Right lobe of liver (tissue), 6 donors: Measurements from ENCODE around the gene FBL. TPM values are rescaled to one million over a fixed set of nuclear protein-coding genes. Genes with fewer than 3 reads are reported as not detected.
"Not testable (repeated sequence)": the region's sequence is repeated elsewhere in the genome, so short reads cannot be mapped to it uniquely, and the experiment has no call there.

Source experiments
- ATAC-seq, 4 donors: fragments of 200-7000 bp; cut with Tn5 transposase; one replicate each; pipeline ENCODE4 v1.9.1; 2020; ENCODE audit warnings: mild to moderate bottlenecking in 4 of 4, moderate library complexity in 4 of 4
- DNase-seq, 3 donors: peaks; one replicate each; pipeline ENCODE4 v3.0.0-alpha.2; 2020
- H3K27ac ChIP-seq, 3 donors: fragments of 200-600 bp; one replicate each; pipeline ENCODE4 v1.8.0; 2022
- H3K27me3 ChIP-seq, 2 donors: fragments of 200-600 bp; one replicate each; pipeline ENCODE4 v1.8.0; 2022
- H3K36me3 ChIP-seq, 4 donors: fragments of 200-600 bp; sonication (generic) in 1 of 4; one replicate each; pipeline versions ENCODE4 v1.5.1 to v1.8.0; 2017 to 2022; ENCODE audit warnings: control low read depth in 1 of 4
- H3K4me1 ChIP-seq, 4 donors: fragments of 200-600 bp; sonication (generic) in 1 of 4; one replicate each; pipeline versions ENCODE4 v1.5.1 to v1.8.0; 2017 to 2022; ENCODE audit warnings: control low read depth in 1 of 4
- H3K4me3 ChIP-seq, 3 donors: fragments of 200-600 bp; one replicate each; pipeline ENCODE4 v1.8.0; 2022
- H3K9me3 ChIP-seq, 4 donors: fragments of 200-600 bp; sonication (generic) in 1 of 4; one replicate each; pipeline versions ENCODE4 v1.5.1 to v1.8.0; 2017 to 2022; ENCODE audit warnings: control low read depth in 1 of 4
- POLR2A ChIP-seq: fragments of 450-650 bp; IDR thresholded peaks from one replicate; pipeline ENCODE4 v1.6.1; 2017; ENCODE audit warnings: antibody characterized with exemption, mild to moderate bottlenecking
- WGBS: methylation state at CpG from one replicate; pipeline ENCODE4 v1.1.6; 2018; ENCODE audit warnings: low coverage, low lambda C conversion rate; ENCODE audit not compliant: insufficient coverage; ENCODE audit errors: missing lambda C conversion rate; 5-methylcytosine and 5-hydroxymethylcytosine counted together
- intact Hi-C, 2 donors: fragments of 100-400 bp; cut with DNase I; formaldehyde crosslinking; loops; one replicate each; pipeline versions ENCODE4 v1.11.2 to v1.14.1; 2022
- total RNA-seq, 6 experiments: library from RNA; depleted of rRNA in 2 of 6; stranded (reverse); fragments of >200 nt in 2 of 6; fragmentation: NEBNext Ultra II Directional in 3 of 6; extraction: Animal tissue kit (Norgen Biotek cat#: 25700) in 3 of 6; gene quantifications; one replicate each; pipeline versions ENCODE4 v1.1.0 to v1.2.4, GENCODE V29; 2016 to 2023
- TF ChIP-seq, protein P1 (sequence below), 4 donors: fragments of 200-600 bp in 3 of 4; fragments of 450-650 bp in 1 of 4; IDR thresholded peaks; one replicate each; pipeline versions ENCODE4 v1.5.1 to v1.8.0; 2016 to 2022; ENCODE audit warnings: antibody characterized with exemption in 4 of 4, mild to moderate bottlenecking in 2 of 4
- donor health status: DM: no; HTN: yes; CAD: no.
- donor health status: DM: no; HTN: no; CAD: no.
- donor health status: DM: no; HTN: no; CAD: no.
- donor health status: DM: no; HTN: yes; CAD: no.
- donor health status: DM: no; HTN: yes; CAD: no.

FBL gene
- total RNA-seq, 6 experiments from 2014 or later = 46.1 to 76.2 (median 51.4) TPM

DNA sequence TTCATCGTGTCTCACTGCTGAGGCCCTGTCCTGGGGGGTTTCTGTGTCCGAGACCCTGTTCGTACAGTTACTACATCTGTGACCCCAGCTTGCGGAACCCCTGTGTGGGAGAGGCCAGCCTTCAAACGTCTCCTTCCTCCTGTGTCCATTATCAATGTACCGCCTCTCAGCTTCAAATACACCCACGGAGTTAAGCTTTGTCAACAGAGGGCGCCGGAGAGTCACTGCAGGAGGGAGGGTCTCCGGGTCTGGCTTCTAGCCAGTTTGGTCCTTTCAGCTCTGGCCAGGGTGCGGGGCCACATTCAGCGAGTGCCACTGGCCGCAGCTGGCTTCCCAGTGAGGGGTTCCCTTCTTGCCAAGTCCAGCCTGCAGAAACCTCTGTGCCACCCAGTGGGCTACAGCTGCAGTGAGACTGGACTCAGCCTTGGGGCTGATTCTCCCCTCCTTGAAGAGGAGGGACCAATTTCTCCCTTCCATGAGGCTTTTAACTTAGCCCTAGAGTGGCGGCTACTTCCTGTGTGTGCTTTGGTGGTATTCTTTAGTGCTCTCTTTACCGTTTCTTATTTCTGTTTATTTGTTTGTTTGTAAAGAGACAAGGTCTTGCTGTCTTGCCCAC, 35.4 kb upstream of the FBL start:
- H3K36me3 ChIP-seq, H3K27me3 ChIP-seq, intact Hi-C loops, DNase-seq, H3K4me3 ChIP-seq, H3K9me3 ChIP-seq, H3K27ac ChIP-seq, H3K4me1 ChIP-seq: not testable (repeated sequence)
- TF ChIP-seq, protein P1, sequence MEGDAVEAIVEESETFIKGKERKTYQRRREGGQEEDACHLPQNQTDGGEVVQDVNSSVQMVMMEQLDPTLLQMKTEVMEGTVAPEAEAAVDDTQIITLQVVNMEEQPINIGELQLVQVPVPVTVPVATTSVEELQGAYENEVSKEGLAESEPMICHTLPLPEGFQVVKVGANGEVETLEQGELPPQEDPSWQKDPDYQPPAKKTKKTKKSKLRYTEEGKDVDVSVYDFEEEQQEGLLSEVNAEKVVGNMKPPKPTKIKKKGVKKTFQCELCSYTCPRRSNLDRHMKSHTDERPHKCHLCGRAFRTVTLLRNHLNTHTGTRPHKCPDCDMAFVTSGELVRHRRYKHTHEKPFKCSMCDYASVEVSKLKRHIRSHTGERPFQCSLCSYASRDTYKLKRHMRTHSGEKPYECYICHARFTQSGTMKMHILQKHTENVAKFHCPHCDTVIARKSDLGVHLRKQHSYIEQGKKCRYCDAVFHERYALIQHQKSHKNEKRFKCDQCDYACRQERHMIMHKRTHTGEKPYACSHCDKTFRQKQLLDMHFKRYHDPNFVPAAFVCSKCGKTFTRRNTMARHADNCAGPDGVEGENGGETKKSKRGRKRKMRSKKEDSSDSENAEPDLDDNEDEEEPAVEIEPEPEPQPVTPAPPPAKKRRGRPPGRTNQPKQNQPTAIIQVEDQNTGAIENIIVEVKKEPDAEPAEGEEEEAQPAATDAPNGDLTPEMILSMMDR (IDR thresholded peaks at IDR 0.05) = peak in 1 of 4 donors; percentile 16
- 12% methylated on average over 9 of the region's 15 CpGs for WGBS
- ATAC-seq = peak; percentile 61 to 88 (median 79)

DNA sequence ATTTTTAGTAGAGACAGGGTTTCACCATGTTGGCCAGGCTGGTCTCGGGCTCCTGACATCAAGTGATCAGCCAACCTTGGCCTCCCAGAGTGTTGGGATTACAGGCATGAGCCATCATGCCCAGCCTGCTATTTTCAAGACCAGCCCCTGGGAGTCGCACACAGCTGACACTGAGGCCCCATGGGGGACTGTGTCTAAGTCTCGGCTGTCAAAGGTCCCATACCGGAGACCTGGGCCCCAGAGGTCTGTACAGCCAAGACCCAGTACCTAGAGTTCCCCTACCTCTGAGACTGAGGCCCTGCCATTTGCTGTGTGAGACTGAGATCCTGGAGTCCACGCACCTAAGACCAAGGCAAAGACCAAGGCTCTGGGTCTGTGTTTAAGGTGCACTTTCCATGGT, 34.1 kb upstream of the FBL start:
- ATAC-seq, DNase-seq, H3K4me3 ChIP-seq, intact Hi-C loops, H3K4me1 ChIP-seq, H3K27me3 ChIP-seq, H3K27ac ChIP-seq, H3K36me3 ChIP-seq, H3K9me3 ChIP-seq: not testable (repeated sequence)
- WGBS = 66% methylated on average over 3 of the region's 5 CpGs

DNA sequence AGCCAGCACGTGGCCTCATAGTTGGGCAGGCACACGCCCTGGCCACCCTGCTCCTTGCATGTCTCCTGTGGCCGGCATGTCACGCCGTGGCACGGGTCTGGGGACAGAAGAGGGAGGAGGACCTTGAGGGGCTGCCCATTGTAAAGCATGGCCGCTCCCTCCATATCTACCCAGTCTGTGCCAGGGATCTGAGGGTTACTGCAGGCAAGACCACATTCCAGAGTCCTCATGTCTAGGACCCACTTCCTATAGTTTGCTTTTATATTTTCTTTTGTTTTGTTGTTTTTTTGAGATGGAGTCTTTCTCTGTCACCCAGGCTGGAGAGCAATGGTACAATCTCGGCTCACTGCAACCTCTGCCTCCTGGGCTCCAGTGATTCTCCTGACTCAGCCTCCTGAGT, 33.6 kb upstream of the FBL start:
- H3K4me3 ChIP-seq, H3K27me3 ChIP-seq, intact Hi-C loops, DNase-seq, H3K4me1 ChIP-seq, ATAC-seq, H3K27ac ChIP-seq, H3K9me3 ChIP-seq, H3K36me3 ChIP-seq: not testable (repeated sequence)
- 100% methylated on average over 1 of the region's 8 CpGs for WGBS

DNA sequence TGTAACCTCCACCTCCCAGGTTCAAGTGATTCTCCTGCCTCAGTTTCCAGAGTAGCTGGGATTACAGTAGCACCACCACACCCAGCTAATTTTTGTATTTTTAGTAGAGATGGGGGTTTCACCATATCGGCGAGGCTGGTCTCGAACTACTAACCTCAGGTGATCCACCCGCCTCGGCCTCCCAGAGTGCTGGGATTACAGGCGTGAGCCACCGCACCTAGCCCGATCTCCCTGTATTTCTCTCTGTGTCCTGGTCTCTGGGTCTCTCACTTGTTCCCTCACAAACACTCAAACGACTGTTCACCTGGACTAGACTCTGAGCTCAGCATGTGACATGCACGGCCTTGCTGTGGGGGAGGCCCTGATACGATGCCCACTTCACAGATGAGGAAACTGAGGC, 32.7 kb upstream of the FBL start:
- H3K9me3 ChIP-seq, H3K27me3 ChIP-seq, ATAC-seq, intact Hi-C loops, H3K4me1 ChIP-seq, H3K36me3 ChIP-seq, DNase-seq, H3K4me3 ChIP-seq, H3K27ac ChIP-seq: not testable (repeated sequence)
- WGBS = 68% methylated on average over 9 of the region's 11 CpGs

DNA sequence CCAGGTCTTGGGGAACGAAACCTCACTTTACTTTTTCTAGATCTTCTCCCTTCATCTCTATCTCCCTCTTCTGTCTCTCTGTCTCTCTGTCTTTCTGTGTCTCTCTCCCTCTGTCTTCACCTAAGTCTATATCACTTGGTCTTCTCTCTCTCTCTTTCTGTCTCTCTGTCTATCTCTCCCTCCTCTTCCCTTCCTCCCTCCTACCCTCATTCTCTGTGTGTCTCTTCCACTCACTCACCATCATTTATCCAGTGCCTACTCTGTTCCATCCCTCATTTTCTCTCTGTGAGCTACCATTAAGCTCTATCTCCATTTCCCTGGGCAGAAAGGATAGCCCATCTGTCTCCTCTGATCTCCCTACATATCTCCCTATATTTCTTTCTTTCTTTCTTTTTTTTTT, 32.2 kb upstream of the FBL start:
- Histone ChIP-seq H3K27me3 (no peaks in the 10 kb centered on the region), H3K9me3 (no peaks in the 10 kb centered on the region), H3K4me3 (no peak overlapping the region), H3K36me3 (no peaks in the 10 kb centered on the region), H3K27ac (no peak overlapping the region), H3K4me1 (no peaks in the 10 kb centered on the region)
- DNase-seq (no peak), ATAC-seq (no peak)
- TF ChIP-seq POLR2A = no peak
- TF ChIP-seq, protein P1 (IDR thresholded peaks at IDR 0.05) = no peak
- 80% methylated on average over 1 of the region's 1 CpG for WGBS
- intact Hi-C loops = no loop called here

DNA sequence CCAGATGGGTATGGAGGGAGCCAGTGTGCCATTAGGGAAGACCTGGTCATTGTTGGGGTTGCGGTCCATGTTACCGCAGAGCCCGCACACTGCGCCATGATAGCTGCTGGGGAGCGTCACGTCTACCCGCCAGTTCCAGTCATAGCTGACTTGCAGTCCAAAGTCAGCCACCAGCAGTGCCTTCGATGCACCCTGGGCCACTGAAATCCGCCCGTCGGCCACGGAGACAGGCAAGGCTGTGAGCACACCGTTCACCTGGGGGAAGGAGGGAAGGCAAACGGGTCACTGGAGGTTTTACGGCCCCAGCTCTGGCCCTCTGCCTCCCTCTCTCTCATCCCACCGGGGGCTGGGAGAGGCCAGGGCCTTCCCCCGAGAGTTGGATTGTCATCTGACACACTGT, 31.8 kb upstream of the FBL start:
- H3K9me3 ChIP-seq, DNase-seq, intact Hi-C loops, H3K36me3 ChIP-seq, ATAC-seq, H3K4me1 ChIP-seq, H3K4me3 ChIP-seq, H3K27me3 ChIP-seq, H3K27ac ChIP-seq: not testable (repeated sequence)
- WGBS = 91% methylated on average over 11 of the region's 17 CpGs

DNA sequence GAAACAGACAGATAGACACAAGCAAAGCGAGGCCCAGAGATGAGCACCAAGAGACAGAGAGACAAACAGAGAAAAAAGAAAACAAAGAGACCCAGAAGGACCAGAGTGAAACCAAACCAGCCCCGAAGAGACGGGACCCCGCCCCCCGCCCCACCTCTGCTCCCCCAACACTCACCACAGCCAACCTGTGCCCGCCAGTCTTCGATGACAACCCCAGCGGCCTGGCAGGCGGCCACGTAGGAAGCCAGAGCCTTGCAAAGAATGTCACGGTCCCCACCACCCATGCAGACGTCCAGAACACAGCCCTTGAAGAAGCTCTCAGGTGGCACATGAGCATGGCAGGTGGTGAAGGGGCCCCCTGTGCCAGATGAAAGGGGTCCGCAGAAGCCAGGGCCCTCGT, 31.3 kb upstream of the FBL start:
- H3K4me3 ChIP-seq, H3K27ac ChIP-seq, intact Hi-C loops, H3K9me3 ChIP-seq, ATAC-seq, DNase-seq, H3K36me3 ChIP-seq, H3K27me3 ChIP-seq, H3K4me1 ChIP-seq: not testable (repeated sequence)
- no CpG with 5 or more reads among the region's 14 CpGs for WGBS

DNA sequence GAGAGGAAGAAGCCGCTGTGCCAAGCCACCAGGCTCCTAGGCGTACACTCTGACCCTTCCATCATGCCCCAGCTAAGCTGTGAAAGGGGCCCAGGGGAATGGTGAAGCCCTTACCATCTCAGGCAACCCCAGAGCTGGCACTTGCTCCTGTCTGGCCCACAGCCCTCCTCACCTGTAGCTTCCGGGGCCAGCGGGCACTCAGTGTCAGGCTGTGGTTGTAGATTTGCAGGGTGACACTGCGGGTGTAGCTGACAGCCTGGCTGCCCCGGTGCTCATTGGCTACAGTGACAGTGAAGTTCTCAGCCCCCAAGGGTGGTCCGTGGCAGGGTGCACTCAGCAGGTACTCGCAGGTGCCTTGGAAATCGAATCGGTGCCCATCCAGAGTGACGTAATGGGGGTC, 30.3 kb upstream of the FBL start:
- DNase-seq, H3K27ac ChIP-seq, intact Hi-C loops, H3K27me3 ChIP-seq, H3K36me3 ChIP-seq, H3K4me1 ChIP-seq, ATAC-seq, H3K4me3 ChIP-seq, H3K9me3 ChIP-seq: not testable (repeated sequence)
- WGBS = no CpG with 5 or more reads among the region's 11 CpGs

DNA sequence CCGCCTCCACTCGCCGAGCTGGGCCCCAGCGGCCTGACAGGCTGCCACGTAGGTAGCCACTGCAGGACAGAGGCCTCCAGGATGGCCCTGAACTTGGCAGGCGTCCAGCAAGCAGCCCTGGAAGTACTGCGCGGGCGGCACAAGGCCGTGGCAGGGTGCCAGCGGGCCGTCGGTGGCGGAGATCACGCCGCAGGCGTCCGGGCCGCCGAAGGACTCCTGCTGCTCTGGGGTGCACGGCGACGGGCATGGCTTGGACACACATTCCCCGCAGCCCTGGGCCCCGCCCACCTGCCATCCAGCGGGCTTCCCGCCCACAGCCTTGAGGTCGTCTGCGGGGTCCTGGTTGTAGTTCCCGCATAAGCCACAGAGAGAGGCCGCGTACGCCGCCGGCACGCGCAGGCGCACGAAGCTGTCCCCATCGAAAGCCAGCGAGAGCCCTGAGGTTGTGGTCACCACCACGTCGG, 29.3 kb upstream of the FBL start:
- H3K4me3 ChIP-seq, H3K27me3 ChIP-seq, H3K4me1 ChIP-seq, H3K36me3 ChIP-seq, H3K27ac ChIP-seq, H3K9me3 ChIP-seq, DNase-seq, intact Hi-C loops: not testable (repeated sequence)
- WGBS = 50% methylated on average over 2 of the region's 43 CpGs
- peak in 3 of 4 donors; percentile 23 to 46 (median 35) for ATAC-seq
